CD4-positive, alpha-beta T cell (primary cell): ENCODE results near the gene COL7A1. TPM values are rescaled to one million over a fixed set of nuclear protein-coding genes. Genes with fewer than 3 reads are reported as not detected.

Source experiments
- ATAC-seq: fragments of 200-7000 bp; cut with Tn5 transposase; one replicate; pipeline ENCODE4 v1.10.0; 2022; ENCODE audit warnings: mild to moderate bottlenecking; ENCODE audit not compliant: poor library complexity
- CTCF ChIA-PET: fragments of 350-600 bp; sonication (Branson Sonifier 250); formaldehyde crosslinking; loops from one replicate; lab custom pipeline; 2021; ENCODE audit warnings: antibody characterized with exemption, inconsistent platforms; lab: Charles Lee
- POLR2A ChIA-PET: fragments of 350-600 bp; sonication (Branson Sonifier 250); formaldehyde crosslinking; loops from one replicate; lab custom pipeline; 2021; ENCODE audit warnings: antibody characterized with exemption, inconsistent platforms; lab: Charles Lee
- DNase-seq, 14 experiments: peaks; one replicate each; pipeline ENCODE4 v3.0.0-alpha.2; 2013 to 2020; ENCODE audit warnings: mixed read lengths in 2 of 14
- H3K27ac ChIP-seq, 2 donors: one replicate each; pipeline versions ENCODE4 v1.5.1 to v1.7.0; 2013; ENCODE audit warnings: low read length in 2 of 2, low read depth in 1 of 2, mild to moderate bottlenecking in 1 of 2
- H3K27me3 ChIP-seq, 2 experiments: 1 replicate in 1 of 2; 2 replicates in 1 of 2; pipeline versions ENCODE4 v1.6.1 to v1.7.0; 2013; ENCODE audit warnings: low read length in 2 of 2, control low read depth in 1 of 2, mild to moderate bottlenecking in 1 of 2, moderate library complexity in 1 of 2; ENCODE audit not compliant: insufficient read depth in 2 of 2, control insufficient read depth in 1 of 2
- H3K36me3 ChIP-seq: one replicate; pipeline ENCODE4 v1.6.1; 2013; ENCODE audit warnings: low read length, control low read depth; ENCODE audit not compliant: insufficient read depth
- H3K4me1 ChIP-seq: one replicate; pipeline ENCODE4 v1.6.1; 2013; ENCODE audit warnings: low read length, control low read depth; ENCODE audit not compliant: insufficient read depth
- H3K4me3 ChIP-seq: one replicate; pipeline ENCODE4 v1.5.1; 2013; ENCODE audit warnings: mild to moderate bottlenecking, low read length, moderate library complexity
- H3K9me3 ChIP-seq, 2 experiments: 1 replicate in 1 of 2; 2 replicates in 1 of 2; pipeline versions ENCODE4 v1.6.1 to v1.7.0; 2013; ENCODE audit warnings: low read length in 2 of 2, mild to moderate bottlenecking in 2 of 2, control low read depth in 1 of 2, moderate library complexity in 1 of 2; ENCODE audit not compliant: control insufficient read depth in 1 of 2, insufficient read depth in 1 of 2
- H3K27ac Mint-ChIP-seq: one replicate; pipeline ENCODE4 v1.8.0; 2020; ENCODE audit warnings: mixed read lengths
- H3K27me3 Mint-ChIP-seq: one replicate; pipeline ENCODE4 v1.8.0; 2021; ENCODE audit warnings: mixed read lengths
- H3K36me3 Mint-ChIP-seq: one replicate; pipeline ENCODE4 v1.8.0; 2021; ENCODE audit warnings: low read depth, mixed read lengths
- H3K4me1 Mint-ChIP-seq: one replicate; pipeline ENCODE4 v1.8.0; 2021; ENCODE audit warnings: low read depth, mixed read lengths
- H3K4me3 Mint-ChIP-seq: one replicate; pipeline ENCODE4 v1.8.0; 2020; ENCODE audit warnings: mild to moderate bottlenecking, mixed read lengths
- H3K9me3 Mint-ChIP-seq: one replicate; pipeline ENCODE4 v1.8.0; 2020; ENCODE audit warnings: mixed read lengths
- intact Hi-C, 2 experiments: fragments of 100-400 bp; cut with DNase I in 1 of 2; cut with micrococcal nuclease in 1 of 2; formaldehyde crosslinking; loops; one replicate each; pipeline versions ENCODE4 v1.15.1 to v1.9.0; 2023 to 2025; cut with DNase I, micrococcal nuclease
- total RNA-seq, 174 experiments: library from RNA in 2 of 174; stranded (reverse) in 2 of 174; gene quantifications; one replicate each; pipeline ENCODE4 v1.2.3 and lab custom pipeline; 2021 to 2026
- TF ChIP-seq, protein P1 (sequence below): fragments of 200-600 bp; IDR thresholded peaks from one replicate; pipeline ENCODE4 v1.8.0; 2022; ENCODE audit warnings: antibody characterized with exemption, mild to moderate bottlenecking

Gene COL7A1
- total RNA-seq, 2 experiments from 2014 or later: 0.73 to 0.93 TPM

DNA sequence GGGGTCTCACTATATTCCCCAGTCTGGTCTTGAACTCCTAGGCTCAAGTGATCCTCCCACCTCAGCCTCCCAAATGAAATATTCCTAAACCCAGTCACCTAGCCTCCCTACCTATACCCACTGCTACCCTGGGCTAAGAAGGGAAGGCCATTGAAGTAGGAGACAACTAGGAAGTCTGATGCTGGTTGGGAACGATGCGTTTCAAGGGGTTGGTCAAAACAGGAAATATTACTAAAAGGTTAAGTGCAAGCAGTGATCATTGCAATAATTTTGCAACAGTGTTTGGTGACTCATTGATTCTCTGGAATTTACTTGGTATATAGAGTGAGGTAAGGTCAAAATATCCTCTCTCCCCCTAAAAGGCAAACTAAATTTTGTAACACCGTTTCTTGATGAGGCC, 18.9 kb upstream of the COL7A1 start:
- Histone ChIP-seq H3K27ac (no peak overlapping the region), H3K9me3 (peaks cover 17 to 20% of the 10 kb centered on the region in 2 experiments), H3K4me1 (peaks cover 9% of the 10 kb centered on the region), H3K36me3 (no peaks in the 10 kb centered on the region), H3K27me3 (no peaks in the 10 kb centered on the region), H3K4me3 (no peak overlapping the region)
- Mint-ChIP-seq H3K9me3 (no peaks in the 10 kb centered on the region), H3K27me3 (no peaks in the 10 kb centered on the region), H3K4me3 (peak overlapping the region; percentile 67), H3K4me1 (peaks cover 7% of the 10 kb centered on the region), H3K27ac (no peak overlapping the region), H3K36me3 (peaks cover 5% of the 10 kb centered on the region)
- DNase-seq: peak in 2 of 14 experiments; percentile 39 to 55
- ChIA-PET POLR2A (no interaction called here), CTCF (interaction anchor here (0.5 kb wide), 1 partner anchor 1153 kb away, joined by 3 read pairs; no protein-coding TSS in a partner anchor)
- intact Hi-C loops: no loop called here
- TF ChIP-seq, protein P1, sequence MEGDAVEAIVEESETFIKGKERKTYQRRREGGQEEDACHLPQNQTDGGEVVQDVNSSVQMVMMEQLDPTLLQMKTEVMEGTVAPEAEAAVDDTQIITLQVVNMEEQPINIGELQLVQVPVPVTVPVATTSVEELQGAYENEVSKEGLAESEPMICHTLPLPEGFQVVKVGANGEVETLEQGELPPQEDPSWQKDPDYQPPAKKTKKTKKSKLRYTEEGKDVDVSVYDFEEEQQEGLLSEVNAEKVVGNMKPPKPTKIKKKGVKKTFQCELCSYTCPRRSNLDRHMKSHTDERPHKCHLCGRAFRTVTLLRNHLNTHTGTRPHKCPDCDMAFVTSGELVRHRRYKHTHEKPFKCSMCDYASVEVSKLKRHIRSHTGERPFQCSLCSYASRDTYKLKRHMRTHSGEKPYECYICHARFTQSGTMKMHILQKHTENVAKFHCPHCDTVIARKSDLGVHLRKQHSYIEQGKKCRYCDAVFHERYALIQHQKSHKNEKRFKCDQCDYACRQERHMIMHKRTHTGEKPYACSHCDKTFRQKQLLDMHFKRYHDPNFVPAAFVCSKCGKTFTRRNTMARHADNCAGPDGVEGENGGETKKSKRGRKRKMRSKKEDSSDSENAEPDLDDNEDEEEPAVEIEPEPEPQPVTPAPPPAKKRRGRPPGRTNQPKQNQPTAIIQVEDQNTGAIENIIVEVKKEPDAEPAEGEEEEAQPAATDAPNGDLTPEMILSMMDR: no peak
- no peak for ATAC-seq

DNA sequence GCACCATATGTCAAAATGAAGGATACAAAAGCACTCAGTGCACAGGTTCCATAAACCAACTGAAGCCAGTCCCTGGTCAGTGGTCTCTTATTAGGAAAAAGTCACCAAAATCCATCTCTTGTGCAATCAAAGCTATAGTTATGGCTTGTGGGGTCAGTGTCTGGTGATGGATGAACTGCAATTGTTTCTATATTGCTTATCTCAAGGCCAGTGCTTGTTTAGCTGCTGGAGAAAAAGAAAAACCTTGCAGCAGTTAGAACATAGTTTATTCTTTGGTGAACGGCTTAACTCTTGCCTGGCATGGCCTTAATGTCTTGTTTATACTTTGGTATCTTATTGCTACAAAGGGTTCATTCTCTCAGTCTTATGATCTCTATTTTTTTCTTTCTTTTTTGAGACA, 17.2 kb upstream of the COL7A1 start:
- peak overlapping the region; percentile 60 for H3K4me3 Mint-ChIP-seq

DNA sequence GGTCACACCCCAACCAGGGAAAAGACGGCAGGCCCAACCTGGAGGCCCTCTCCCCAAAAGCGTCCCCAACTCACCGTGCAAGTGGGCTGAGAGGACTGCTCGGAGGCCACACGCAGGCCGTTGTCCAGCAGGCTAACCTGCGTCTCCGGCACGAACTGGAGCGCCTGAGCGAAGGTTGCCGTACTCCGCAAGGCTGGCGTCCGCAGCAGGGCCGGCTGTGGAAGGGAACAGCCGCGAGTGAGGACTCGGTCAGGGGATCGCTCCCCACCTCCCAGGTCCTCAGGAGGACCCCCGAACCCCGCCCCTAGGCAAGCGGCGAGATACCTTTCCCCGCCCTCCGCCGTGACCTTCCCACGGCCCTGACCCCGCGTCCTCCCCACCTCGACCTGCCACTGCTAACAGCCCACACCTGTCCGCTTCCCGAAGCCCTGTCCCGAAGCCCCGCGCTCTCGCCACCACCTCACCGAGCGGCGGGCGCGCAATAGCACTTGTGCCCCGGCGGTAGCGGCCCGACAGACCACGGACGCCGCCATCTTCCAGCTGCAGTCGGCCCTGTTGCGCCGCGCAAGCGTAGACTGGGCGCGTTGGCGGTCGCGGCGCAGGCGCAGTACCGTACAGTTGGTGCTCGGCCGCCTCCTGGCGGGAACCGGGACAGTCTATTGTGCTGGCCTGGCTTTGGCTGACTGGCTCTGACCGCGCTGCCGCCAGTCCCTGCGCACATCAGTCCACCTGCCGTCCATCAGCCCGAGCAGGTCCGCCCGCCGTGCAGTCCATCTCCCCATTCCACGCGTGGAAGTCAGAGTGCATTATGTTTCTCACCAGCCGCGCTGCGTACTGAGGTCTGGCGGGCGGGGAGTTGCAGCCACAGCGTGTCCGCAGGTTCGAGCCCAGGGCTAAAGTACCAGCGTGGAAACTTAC, 14.2 kb upstream of the COL7A1 start, which contains the start of gene UQCRC1:
TSS of gene UQCRC1 (minus strand) at position 559 of the 918 bp plus-strand sequence. CDS start at position 533, 26 bp downstream.
- Histone ChIP-seq H3K27ac (peak within 1 kb of the TSS; percentile 55 to 60), H3K4me3 (peak within 1 kb of the TSS; percentile 99), H3K9me3 (no peaks in the 10 kb centered on the region), H3K27me3 (no peaks in the 10 kb centered on the region), H3K36me3 (peaks cover 16% of the 10 kb centered on the region), H3K4me1 (peaks cover 22% of the 10 kb centered on the region)
- peaks cover 21% of the 10 kb centered on the region for H3K4me1 Mint-ChIP-seq
- peak; percentile 85 to 97 (median 91) for DNase-seq
- H3K27me3 Mint-ChIP-seq: no peaks in the 10 kb centered on the region
- peak within 1 kb of the TSS; percentile 100 for H3K4me3 Mint-ChIP-seq
- ATAC-seq: peak; percentile 99
- TF ChIP-seq, protein P1: peak; percentile 94
- H3K27ac Mint-ChIP-seq: peak within 1 kb of the TSS; percentile 97
- POLR2A ChIA-PET: interaction anchor here (0.6 to 1.6 kb wide), 4 partner anchors 26 to 108 kb away, joined by 3 to 6 read pairs (median 4); partner anchors contain the start of genes IP6K2, NCKIPSD, PFKFB4 and SLC26A6
- H3K36me3 Mint-ChIP-seq: peaks cover 46% of the 10 kb centered on the region
- CTCF ChIA-PET: interaction anchor here (0.6 to 1.7 kb wide), 6 partner anchors 25 to 308 kb away, joined by 3 to 10 read pairs (median 4); partner anchors contain the start of genes NCKIPSD, NME6 and SLC26A6
- intact Hi-C loops: loop anchor here (1.0 to 5.0 kb wide), 6 partner anchors 26 to 1327 kb away; partner anchors contain the start of genes KIF9 (in 1 of the 2), KLHL18 (in 1 of the 2), PFKFB4 (in 1 of the 2) and SLC26A6 (in 1 of the 2)
- no peaks in the 10 kb centered on the region for H3K9me3 Mint-ChIP-seq

More for the DNA sequence above, 17.2 kb upstream of the COL7A1 start:
- no peaks in the 10 kb centered on the region for H3K9me3 Mint-ChIP-seq
- no peak overlapping the region for H3K27ac ChIP-seq
- TF ChIP-seq, protein P1: no peak
- H3K9me3 ChIP-seq: peaks cover 4 to 8% of the 10 kb centered on the region in 2 experiments
- ChIA-PET CTCF (interaction anchor here (0.7 to 1.2 kb wide), 2 partner anchors 74 to 258 kb away, joined by 3 read pairs; partner anchors contain the start of gene NCKIPSD), POLR2A (interaction anchor here (0.7 to 1.2 kb wide), 2 partner anchors 56 to 1191 kb away, joined by 3 to 4 read pairs; partner anchors contain the start of gene PFKFB4)
- intact Hi-C loops: no loop called here
- no peaks in the 10 kb centered on the region for H3K27me3 Mint-ChIP-seq
- ATAC-seq: no peak
- no peak for DNase-seq
- peaks cover 21% of the 10 kb centered on the region for H3K4me1 Mint-ChIP-seq
- no peak overlapping the region for H3K27ac Mint-ChIP-seq
- H3K36me3 ChIP-seq: no peaks in the 10 kb centered on the region
- H3K36me3 Mint-ChIP-seq: peaks cover 21% of the 10 kb centered on the region
- H3K4me3 ChIP-seq: no peak overlapping the region
- H3K4me1 ChIP-seq: peaks cover 22% of the 10 kb centered on the region
- no peaks in the 10 kb centered on the region for H3K27me3 ChIP-seq
